ENCODE results near the gene BCAR1. TPM values are rescaled to one million over a fixed set of nuclear protein-coding genes. Genes with fewer than 3 reads are reported as not detected.
"Not testable (repeated sequence)": the region's sequence is repeated elsewhere in the genome, so short reads cannot be mapped to it uniquely, and the experiment has no call there.

The BCAR1 gene
- total RNA-seq, 2 donors from 2014 or later = 51.1 to 181 TPM

DNA sequence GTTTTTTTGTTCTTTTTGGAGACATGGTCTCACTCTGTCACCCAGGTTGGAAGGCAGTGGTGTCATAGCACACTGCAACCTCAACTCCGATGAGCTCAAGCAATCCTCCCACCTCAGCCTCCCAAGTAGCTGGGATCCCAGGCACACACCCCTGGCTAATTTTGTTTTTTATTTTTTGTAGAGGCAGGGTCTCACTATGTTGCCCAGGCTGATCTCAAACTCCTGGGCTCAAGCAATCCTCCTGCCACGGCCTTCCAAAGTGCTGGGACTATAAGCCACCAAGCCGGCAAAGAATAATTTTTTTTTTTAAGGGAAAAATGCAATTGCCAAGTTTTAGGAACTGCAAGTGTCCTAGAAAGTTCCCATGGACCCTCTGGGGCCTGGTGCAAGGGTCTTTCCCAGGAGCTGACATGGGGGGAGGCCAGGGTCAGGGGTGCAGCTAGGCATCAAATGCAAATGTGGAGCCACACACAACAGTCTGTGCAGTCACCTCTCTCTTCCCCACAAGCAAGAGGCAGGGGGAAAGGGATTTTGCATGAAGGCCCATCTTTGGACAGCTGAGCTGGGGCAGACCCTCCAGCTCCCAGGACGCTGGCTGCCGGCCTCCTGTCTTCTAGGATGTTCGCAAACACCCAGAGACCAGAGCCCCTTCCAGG, 20.1 kb upstream of the BCAR1 start:
- 82% methylated on average over 6 of the region's 6 CpGs for WGBS
- Histone ChIP-seq H3K27ac (no peak overlapping the region), H3K4me1 (replicated peaks) (peaks cover 4% of the 10 kb centered on the region), H3K9me3 (no peaks in the 10 kb centered on the region), H3K36me3 (no peaks in the 10 kb centered on the region), H3K27me3 (replicated peaks; ENCODE audit: insufficient read depth) (no peaks in the 10 kb centered on the region), H3K4me3 (no peak overlapping the region)
- intact Hi-C loops (cut with DNase I) = no loop called here
- no peak for TF ChIP-seq POLR2A (IDR thresholded peaks at IDR 0.05)
- TF ChIP-seq POLR2AphosphoS5 (IDR thresholded peaks at IDR 0.05) = no peak
- TF ChIP-seq, protein P1, sequence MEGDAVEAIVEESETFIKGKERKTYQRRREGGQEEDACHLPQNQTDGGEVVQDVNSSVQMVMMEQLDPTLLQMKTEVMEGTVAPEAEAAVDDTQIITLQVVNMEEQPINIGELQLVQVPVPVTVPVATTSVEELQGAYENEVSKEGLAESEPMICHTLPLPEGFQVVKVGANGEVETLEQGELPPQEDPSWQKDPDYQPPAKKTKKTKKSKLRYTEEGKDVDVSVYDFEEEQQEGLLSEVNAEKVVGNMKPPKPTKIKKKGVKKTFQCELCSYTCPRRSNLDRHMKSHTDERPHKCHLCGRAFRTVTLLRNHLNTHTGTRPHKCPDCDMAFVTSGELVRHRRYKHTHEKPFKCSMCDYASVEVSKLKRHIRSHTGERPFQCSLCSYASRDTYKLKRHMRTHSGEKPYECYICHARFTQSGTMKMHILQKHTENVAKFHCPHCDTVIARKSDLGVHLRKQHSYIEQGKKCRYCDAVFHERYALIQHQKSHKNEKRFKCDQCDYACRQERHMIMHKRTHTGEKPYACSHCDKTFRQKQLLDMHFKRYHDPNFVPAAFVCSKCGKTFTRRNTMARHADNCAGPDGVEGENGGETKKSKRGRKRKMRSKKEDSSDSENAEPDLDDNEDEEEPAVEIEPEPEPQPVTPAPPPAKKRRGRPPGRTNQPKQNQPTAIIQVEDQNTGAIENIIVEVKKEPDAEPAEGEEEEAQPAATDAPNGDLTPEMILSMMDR (IDR thresholded peaks at IDR 0.05) = no peak
- DNase-seq (ENCODE audit: low spot score) = no peak

- H3K27me3 ChIP-seq (replicated peaks; ENCODE audit: insufficient read depth); H3K36me3 ChIP-seq; intact Hi-C loops (cut with DNase I); H3K9me3 ChIP-seq; H3K4me3 ChIP-seq; DNase-seq (ENCODE audit: low spot score); H3K27ac ChIP-seq: not testable (repeated sequence)
- WGBS = 83% methylated on average over 9 of the region's 9 CpGs
- peaks cover 10% of the 10 kb centered on the region for H3K4me1 ChIP-seq (replicated peaks)
Observed at GRCh38 chr16:75269358-75269757, 17.9 kb upstream of the BCAR1 start.

- intact Hi-C loops (cut with DNase I) = no loop called here
- H3K9me3 ChIP-seq = no peaks in the 10 kb centered on the region
- no peak overlapping the region for H3K27ac ChIP-seq
- H3K4me1 ChIP-seq (replicated peaks) = peaks cover 25% of the 10 kb centered on the region
- no peak overlapping the region for H3K4me3 ChIP-seq
- 49% methylated on average over 10 of the region's 10 CpGs for WGBS
- peak; percentile 66 for DNase-seq (ENCODE audit: low spot score)
- H3K36me3 ChIP-seq = no peaks in the 10 kb centered on the region
- H3K27me3 ChIP-seq (replicated peaks; ENCODE audit: insufficient read depth) = no peaks in the 10 kb centered on the region
- peak; percentile 39 for TF ChIP-seq POLR2AphosphoS5 (IDR thresholded peaks at IDR 0.05)
- TF ChIP-seq, protein P1 (IDR thresholded peaks at IDR 0.05) = no peak
- TF ChIP-seq POLR2A (IDR thresholded peaks at IDR 0.05) = no peak
Observed at GRCh38 chr16:75267631-75268264, 16.3 kb upstream of the BCAR1 start.

DNA sequence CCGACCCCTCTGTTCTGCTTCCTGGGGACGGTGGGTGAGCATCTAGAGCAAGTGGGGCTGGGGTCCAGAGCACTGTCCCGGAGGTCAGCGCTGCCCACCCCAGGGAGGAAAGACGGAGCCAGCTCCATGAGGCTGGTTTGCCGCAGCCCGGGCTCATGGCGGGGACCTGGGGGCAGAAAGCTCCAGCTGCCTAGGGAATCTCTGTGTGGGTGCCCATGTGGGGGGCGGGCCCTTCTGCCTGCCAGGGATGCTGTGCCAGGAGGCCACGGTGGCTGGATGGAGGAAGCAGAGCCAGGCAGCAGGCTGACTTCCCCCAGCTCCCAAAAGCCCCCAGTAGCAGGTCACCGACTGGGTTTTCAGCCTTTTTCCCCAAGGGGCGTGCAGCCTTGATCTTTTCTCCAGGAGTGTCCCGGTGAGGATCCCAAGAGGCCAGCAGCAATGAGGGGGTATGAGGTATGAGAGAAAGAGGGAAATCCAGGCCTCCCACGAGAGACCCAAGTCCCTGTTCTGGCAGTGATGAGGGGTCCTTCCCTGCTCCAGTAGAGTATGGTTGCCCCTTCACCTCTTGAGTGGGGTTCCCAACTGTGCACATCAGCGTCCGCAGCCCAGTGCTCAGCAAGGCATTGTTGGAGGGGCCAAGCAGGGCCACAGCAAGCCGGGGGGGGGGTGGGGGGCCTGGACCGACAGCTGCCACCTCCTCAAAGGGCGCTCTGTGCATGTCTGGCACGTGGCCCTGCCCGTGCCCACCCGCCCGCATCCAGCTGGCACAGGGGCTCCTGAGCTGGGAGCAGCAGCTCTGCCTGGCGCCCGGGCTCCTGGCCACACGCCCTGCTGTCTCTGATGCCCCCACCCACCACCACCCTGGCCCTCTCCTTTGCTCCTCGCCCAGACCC, 15.6 kb upstream of the BCAR1 start:
- Histone ChIP-seq H3K36me3 (no peaks in the 10 kb centered on the region), H3K9me3 (no peaks in the 10 kb centered on the region), H3K4me1 (replicated peaks) (peaks cover 29% of the 10 kb centered on the region), H3K4me3 (no peak overlapping the region), H3K27ac (peak overlapping the region in 1 of 2 donors; percentile 88), H3K27me3 (replicated peaks; ENCODE audit: insufficient read depth) (no peaks in the 10 kb centered on the region)
- intact Hi-C loops (cut with DNase I) = no loop called here
- DNase-seq (ENCODE audit: low spot score) = no peak
- WGBS = 69% methylated on average over 25 of the region's 27 CpGs
- TF ChIP-seq POLR2AphosphoS5 (IDR thresholded peaks at IDR 0.05) (no peak), POLR2A (IDR thresholded peaks at IDR 0.05) (no peak)
- TF ChIP-seq, protein P1 (IDR thresholded peaks at IDR 0.05) = no peak

All from prostate gland (tissue), 2 donors.